Measurements from ENCODE around the gene MUC5AC.

GRCh38 chr11:1175461-1176223 is 17.9 kb downstream of the MUC5AC start:
- TF ChIP-seq CTCF (IDR thresholded peaks at IDR 0.05 in 4 of 5, conservative IDR thresholded peaks at IDR 0.05 in 1 of 5) (no peak), POLR2A (IDR thresholded peaks at IDR 0.05) (no peak)

All from gastrocnemius medialis (tissue), 4 donors.